ENCODE data around the gene PLEKHA5.

PLEKHA5 gene

DNA sequence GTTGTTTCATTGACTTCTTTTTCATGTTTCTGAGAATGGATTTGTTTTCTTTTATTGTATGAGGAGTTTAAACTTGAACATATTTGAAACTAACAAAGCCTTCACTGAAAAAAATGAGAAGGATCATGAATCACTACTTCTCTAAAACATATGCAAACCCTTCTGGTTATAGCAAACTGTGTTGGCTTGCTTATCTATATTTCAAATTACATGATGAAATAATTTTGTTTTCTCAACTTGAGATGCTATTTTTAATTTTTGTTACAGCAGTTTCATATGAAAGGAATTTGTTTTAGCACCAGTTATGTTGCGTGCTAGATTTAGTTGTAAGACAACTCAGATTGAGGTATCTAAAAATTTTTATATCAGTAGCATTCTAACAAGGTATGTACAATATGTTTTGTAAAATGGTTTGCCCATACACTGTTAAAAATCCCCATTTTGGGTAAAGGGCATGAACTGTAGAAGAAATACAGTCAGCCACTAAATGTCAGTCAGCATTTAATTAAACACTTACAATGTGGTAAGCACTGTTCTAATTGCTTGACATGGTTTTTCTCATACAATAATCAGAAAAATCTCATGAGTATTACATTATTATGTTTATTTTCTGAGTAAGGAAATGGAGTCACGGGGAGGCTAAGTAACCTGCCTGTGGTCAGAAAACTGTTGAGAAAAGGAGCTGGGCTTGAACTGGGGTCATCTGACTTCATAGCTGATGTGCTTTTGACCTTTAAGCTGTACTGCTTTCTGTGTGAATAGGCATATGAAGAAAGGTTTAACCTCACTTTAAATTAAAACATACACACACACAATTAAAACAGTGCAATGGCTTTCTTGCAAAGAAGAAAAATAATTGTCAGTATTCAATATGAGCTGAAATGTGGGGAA, 105.7 kb downstream of the PLEKHA5 start:
- no peak for DNase-seq

GRCh38 chr12:19236656-19237055, 107.1 kb downstream of the PLEKHA5 start:
- no peak for DNase-seq

DNA sequence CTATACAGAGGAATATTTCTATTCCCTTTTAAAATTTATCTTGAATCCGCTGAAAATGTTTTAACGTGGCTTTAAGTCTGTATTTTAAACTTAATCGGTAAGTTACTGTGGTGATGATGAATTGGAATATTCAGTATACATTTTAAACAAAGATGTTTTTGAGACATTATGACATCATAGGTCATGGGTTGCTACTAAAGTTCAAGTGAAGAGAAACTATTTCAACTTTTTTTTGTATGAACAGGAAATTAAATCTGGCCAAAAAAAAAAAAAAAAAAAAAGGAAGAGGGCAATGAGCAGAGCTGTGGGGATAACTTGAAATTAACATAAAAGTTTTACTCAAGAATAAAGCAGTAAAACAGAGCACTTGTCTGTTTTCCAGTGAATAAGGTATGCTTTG, 109.0 kb downstream of the PLEKHA5 start:
- no peak for DNase-seq

DNA sequence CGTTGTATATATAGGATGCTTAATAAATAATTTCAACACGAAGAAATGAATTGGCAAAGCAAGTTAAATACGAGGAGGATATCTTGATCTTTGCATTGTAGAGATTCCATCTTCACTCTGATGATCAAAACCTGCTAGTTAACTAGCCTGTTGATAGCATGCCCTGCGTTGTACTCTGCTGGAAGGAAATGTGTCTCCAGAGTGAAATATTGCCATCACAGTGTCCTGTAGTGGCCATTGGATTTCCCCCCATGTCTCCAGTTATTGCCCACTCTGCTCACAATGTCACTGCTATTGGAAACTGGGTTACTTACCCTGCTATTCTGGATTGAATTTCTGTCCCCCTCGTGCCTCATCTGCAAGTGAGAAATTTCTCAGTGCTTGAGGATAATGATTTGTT, 109.6 kb downstream of the PLEKHA5 start:
- no peak for DNase-seq

DNA sequence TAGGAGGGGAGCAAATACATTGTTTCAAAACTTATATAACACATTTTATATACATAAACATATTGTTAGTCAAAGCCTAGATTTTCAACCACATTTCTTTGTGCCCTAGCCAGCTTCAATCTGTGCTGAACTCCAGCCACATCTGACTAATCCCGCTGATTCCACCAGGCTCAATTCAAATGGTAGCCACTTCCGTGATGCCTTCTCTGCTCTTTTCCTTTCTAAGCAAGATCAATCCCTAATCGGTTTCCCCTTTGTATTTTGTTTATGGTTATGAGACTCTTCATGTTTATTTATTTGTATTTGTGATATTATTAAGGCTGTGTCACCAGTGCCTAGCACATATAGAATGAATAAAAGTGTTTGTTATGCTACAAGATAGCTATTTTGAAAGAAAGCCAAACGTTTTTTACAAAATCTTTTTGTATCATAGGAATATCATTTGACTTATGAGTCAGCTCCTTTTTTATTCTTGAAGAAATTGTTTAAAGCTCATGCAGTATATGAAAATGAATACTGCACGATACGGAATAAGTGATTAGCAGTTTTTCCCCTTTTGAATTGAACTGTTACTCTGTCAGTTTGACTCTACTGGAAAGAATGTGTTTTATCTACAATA, 110.2 kb downstream of the PLEKHA5 start:
- DNase-seq = no peak

GRCh38 chr12:19242581-19242980, 113.0 kb downstream of the PLEKHA5 start:
- DNase-seq = no peak

DNA sequence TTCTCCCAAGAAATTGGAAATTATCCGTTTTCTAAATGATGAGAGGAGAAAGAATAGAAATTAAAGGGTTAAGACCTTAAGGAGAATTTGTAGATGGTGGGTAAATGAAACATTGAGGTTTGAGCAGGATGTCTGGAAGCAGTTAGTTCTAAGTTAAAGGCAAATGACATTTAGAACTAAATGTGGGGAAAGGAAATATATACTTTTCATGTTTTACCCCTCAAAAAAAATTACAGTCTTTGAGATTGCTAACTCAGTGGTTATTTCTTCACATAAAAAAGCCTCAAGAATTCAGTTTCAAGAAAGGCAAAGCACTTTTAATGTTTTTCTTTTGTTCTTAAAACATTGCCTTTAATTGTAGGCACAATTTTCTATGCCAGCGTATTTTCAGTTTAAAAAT, 114.0 kb downstream of the PLEKHA5 start:
- no peak for DNase-seq

DNA sequence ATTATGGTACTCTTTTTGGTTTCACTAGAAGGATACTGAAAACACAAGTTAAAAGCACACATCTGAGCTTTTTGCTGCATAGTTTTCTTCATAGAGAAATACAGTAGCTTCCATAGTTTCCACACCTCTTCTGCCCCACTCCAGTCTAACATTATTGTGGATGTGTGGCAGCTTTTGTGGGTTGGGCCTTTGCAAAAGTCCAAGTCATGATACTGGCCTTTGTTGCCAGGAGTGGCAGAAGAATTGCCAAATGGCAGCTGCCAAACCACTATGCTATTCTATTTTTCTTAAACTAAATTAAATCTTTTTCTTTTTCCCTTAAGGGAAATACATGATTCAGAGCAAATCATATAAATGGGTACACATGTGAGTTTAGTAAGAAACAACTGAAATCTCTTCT, 114.8 kb downstream of the PLEKHA5 start:
- no peak for DNase-seq

- DNase-seq = no peak
These were observed 115.6 kb downstream of the PLEKHA5 start for GRCh38 chr12:19245106-19245505.

GRCh38 chr12:19245666-19246065, 116.1 kb downstream of the PLEKHA5 start:
- no peak for DNase-seq

DNA sequence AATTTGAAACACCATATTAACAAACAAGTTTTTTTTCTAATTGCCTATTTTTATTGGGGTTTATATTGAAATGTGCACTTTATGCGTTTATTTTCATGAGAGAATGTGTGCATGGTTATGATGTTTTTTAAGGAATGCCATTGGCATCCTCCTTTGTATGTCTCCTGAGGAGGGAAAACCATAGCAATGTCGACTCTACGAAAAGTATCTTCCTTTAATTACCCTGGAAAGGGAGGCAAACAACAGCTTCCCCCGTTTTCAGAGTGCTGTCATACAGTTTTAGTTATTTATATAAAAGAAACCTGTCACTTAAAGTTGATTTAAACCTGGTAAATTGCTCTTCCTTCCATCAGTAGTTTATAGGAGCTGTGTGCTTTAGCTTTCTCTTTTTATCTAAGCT, 117.4 kb downstream of the PLEKHA5 start:
- no peak for DNase-seq

GRCh38 chr12:19248929-19249602, 119.5 kb downstream of the PLEKHA5 start:
- no peak for DNase-seq

- no peak for DNase-seq
These were observed 122.1 kb downstream of the PLEKHA5 start for GRCh38 chr12:19251481-19252132.

DNA sequence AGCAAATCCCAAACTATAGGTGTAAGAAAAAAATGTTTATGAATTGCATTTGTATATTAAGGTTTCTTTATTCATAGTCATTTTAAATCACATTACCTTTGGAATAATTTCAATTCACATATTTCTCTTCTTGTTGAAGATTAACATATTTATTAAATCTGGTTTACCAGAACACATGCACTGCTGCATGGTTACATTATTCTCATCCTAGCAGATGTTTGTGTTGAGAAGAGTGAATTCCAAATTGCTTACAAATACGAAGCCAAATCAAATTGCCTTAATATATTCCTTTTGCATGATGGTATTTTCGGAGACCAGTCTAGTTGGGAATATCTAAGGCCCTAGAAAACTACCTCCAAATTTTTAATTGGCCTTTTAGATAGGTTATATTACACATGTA, 130.6 kb downstream of the PLEKHA5 start:
- DNase-seq = no peak

- no peak for DNase-seq
These were observed 132.2 kb downstream of the PLEKHA5 start for GRCh38 chr12:19261773-19262172.

- no peak for DNase-seq
These were observed 134.1 kb downstream of the PLEKHA5 start for GRCh38 chr12:19263672-19264071.

GRCh38 chr12:19273482-19274330, 144.2 kb downstream of the PLEKHA5 start:
- DNase-seq = peak; percentile 74

DNA sequence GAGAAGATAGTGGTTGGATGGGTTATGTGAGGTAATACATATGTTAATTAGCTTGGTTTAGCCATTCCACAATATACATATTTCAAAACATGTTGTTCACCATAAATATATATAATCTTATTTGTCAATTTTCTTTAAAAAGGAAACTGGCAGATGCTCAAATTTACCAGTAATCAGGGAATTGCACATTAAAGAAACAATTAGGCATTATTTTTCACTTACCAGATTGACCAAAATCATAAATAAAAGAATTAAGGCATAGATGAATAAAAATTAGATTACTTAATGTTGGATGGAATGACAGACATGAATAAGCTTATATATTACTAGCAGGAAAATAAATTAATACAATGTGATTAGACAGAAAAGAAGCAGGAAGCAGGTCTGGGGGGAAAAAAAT, 147.2 kb downstream of the PLEKHA5 start:
- no peak for DNase-seq

- DNase-seq = no peak
These were observed 148.2 kb downstream of the PLEKHA5 start for GRCh38 chr12:19277711-19278110.

DNA sequence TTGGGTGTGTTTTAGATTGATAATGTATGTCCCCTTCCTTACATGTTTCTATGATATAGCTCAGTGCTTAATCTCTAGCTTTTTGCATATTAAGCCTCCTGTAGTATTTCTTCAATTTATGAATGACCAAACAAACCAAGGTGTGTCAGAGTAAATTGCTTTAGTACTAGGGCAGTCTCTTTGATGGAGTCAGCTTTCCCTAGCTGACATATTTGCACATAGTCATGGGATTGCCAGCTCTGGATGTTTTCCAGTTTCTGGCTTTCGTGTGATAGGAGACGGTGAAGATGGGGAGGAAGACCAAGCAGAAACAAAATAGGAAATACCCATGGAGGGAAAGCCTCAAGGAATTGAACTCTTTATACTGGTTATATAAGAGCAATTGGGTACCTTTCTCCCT, 148.9 kb downstream of the PLEKHA5 start:
- DNase-seq = no peak

GRCh38 chr12:19282133-19282699, 152.7 kb downstream of the PLEKHA5 start:
- no peak for DNase-seq

GRCh38 chr12:19284658-19285057, 155.1 kb downstream of the PLEKHA5 start:
- no peak for DNase-seq
